Measurements from ENCODE around the gene CDYL2. TPM values are rescaled to one million over a fixed set of nuclear protein-coding genes. Genes with fewer than 3 reads are reported as not detected.
A peak's percentile ranks its signal among the peaks of the same experiment; 100 is the strongest.

The CDYL2 gene
- total RNA-seq, 1 donor from 2014 or later: 4.5 TPM

DNA sequence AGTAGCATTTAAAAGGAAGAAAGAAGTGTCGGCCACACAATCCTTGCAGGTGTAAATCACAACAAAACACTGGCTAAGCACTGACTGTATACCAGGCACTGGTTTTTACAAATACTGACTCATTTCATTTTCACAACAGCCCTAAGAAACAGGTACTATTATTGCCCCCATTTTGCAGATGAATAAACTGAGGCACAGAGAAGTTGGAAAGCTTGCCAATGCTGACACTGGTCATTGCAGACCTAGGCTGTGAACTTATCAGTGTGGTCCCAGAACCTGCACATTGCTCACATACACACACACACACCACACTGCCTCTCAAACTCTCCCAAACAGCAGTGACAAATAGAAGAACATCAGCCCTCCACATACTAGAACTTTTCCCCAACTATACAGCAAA, 37.6 kb downstream of the CDYL2 start:
- DNase-seq (ENCODE audit: low read depth, low spot score): no peak
- peaks cover 22% of the 10 kb centered on the region for H3K27me3 Mint-ChIP-seq (ENCODE audit: low read depth)
- peaks cover 6% of the 10 kb centered on the region for H3K36me3 Mint-ChIP-seq (ENCODE audit: low read depth)
- TF ChIP-seq, protein P1, sequence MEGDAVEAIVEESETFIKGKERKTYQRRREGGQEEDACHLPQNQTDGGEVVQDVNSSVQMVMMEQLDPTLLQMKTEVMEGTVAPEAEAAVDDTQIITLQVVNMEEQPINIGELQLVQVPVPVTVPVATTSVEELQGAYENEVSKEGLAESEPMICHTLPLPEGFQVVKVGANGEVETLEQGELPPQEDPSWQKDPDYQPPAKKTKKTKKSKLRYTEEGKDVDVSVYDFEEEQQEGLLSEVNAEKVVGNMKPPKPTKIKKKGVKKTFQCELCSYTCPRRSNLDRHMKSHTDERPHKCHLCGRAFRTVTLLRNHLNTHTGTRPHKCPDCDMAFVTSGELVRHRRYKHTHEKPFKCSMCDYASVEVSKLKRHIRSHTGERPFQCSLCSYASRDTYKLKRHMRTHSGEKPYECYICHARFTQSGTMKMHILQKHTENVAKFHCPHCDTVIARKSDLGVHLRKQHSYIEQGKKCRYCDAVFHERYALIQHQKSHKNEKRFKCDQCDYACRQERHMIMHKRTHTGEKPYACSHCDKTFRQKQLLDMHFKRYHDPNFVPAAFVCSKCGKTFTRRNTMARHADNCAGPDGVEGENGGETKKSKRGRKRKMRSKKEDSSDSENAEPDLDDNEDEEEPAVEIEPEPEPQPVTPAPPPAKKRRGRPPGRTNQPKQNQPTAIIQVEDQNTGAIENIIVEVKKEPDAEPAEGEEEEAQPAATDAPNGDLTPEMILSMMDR (conservative IDR thresholded peaks at IDR 0.05): no peak
- H3K4me1 Mint-ChIP-seq: no peaks in the 10 kb centered on the region
- no peak overlapping the region for H3K27ac Mint-ChIP-seq (ENCODE audit: unreplicated experiment)
- no peak overlapping the region for H3K4me3 Mint-ChIP-seq
- H3K9me3 Mint-ChIP-seq: peaks cover 2% of the 10 kb centered on the region

- H3K36me3 Mint-ChIP-seq (ENCODE audit: low read depth): no peaks in the 10 kb centered on the region
- no peaks in the 10 kb centered on the region for H3K9me3 Mint-ChIP-seq
- peaks cover 6% of the 10 kb centered on the region for H3K27me3 Mint-ChIP-seq (ENCODE audit: low read depth)
- no peak overlapping the region for H3K4me3 Mint-ChIP-seq
- no peak overlapping the region for H3K27ac Mint-ChIP-seq (ENCODE audit: unreplicated experiment)
- H3K4me1 Mint-ChIP-seq: peaks cover 3% of the 10 kb centered on the region
- no peak for DNase-seq (ENCODE audit: low read depth, low spot score)
- TF ChIP-seq, protein P1 (conservative IDR thresholded peaks at IDR 0.05): no peak
These were observed 44.8 kb downstream of the CDYL2 start for GRCh38 chr16:80759419-80760162.

DNA sequence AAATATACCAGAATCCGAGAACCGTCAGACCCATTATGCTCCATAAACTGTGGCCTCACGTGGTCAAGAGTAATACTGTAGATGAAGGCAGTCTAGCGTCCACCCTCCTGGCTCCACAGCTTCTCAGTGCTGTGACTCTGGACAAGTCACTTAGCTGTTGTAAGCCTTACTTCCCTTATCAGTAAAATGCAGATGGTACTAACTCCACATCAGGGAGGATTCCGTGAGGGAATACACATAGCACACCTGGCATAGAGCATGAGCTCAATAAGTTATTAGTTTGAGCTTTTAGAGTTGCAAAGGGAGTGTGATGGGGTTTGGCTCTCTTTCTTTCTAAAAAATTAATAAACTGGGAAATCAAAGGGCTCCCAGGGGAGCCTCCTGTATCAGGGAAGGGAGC, 49.9 kb downstream of the CDYL2 start:
- H3K9me3 Mint-ChIP-seq: no peaks in the 10 kb centered on the region
- DNase-seq (ENCODE audit: low read depth, low spot score): no peak
- H3K27ac Mint-ChIP-seq (ENCODE audit: unreplicated experiment): no peak overlapping the region
- peaks cover 9% of the 10 kb centered on the region for H3K27me3 Mint-ChIP-seq (ENCODE audit: low read depth)
- H3K36me3 Mint-ChIP-seq (ENCODE audit: low read depth): no peaks in the 10 kb centered on the region
- no peaks in the 10 kb centered on the region for H3K4me1 Mint-ChIP-seq
- no peak overlapping the region for H3K4me3 Mint-ChIP-seq
- TF ChIP-seq, protein P1 (conservative IDR thresholded peaks at IDR 0.05): no peak

DNA sequence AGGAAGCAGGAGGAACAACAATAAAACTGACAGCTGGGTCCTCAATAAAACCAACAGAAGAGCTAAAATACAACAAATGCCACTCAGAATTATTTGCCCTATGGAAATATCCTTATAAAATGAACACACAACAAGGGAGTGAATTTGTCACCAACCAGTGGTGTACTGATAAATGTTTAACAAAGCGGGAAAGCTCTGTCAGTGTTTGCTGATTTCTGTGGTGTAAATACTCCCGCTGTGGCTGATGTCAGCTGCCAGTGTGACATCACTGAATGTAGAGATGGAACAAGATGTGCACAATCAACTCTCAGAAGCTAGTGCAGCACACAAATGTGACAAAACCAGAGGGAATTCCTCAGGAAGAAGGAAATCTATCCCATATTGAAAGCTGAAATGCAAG, 51.9 kb downstream of the CDYL2 start:
- TF ChIP-seq, protein P1 (conservative IDR thresholded peaks at IDR 0.05): no peak
- no peak for DNase-seq (ENCODE audit: low read depth, low spot score)
- Mint-ChIP-seq H3K4me3 (no peak overlapping the region), H3K4me1 (no peaks in the 10 kb centered on the region), H3K27me3 (ENCODE audit: low read depth) (peaks cover 9% of the 10 kb centered on the region), H3K36me3 (ENCODE audit: low read depth) (no peaks in the 10 kb centered on the region), H3K9me3 (no peaks in the 10 kb centered on the region), H3K27ac (ENCODE audit: unreplicated experiment) (no peak overlapping the region)

DNA sequence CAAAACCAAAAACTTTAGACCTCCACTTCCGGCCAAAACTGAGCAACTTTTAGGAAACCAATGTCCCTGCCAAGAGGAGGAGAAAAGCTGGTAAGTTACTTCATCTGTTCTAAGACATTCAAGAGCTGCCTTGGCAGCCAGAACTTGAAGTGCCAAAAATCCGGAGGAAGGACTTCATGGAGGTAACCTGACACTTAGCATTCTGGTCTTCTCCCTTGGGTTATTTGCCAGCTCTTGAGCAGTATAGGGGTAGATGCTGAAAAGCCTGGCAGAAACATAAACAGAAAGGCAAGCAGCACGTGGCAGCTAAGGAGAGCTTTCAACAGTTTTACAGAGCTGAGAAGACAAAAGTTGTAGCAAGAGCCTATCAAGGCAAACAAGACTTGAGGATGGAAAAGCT, 53.2 kb downstream of the CDYL2 start:
- TF ChIP-seq, protein P1 (conservative IDR thresholded peaks at IDR 0.05): no peak
- DNase-seq (ENCODE audit: low read depth, low spot score): no peak
- peaks cover 6% of the 10 kb centered on the region for H3K27me3 Mint-ChIP-seq (ENCODE audit: low read depth)
- no peak overlapping the region for H3K4me3 Mint-ChIP-seq
- no peaks in the 10 kb centered on the region for H3K36me3 Mint-ChIP-seq (ENCODE audit: low read depth)
- H3K27ac Mint-ChIP-seq (ENCODE audit: unreplicated experiment): peak overlapping the region; percentile 9
- H3K9me3 Mint-ChIP-seq: no peaks in the 10 kb centered on the region
- no peaks in the 10 kb centered on the region for H3K4me1 Mint-ChIP-seq

Data from neural crest cell (in vitro differentiated cells).